CD14-positive monocyte (primary cell): ENCODE results near the gene LRCH1. TPM values are rescaled to one million over a fixed set of nuclear protein-coding genes. Genes with fewer than 3 reads are reported as not detected.

ENCODE experiments used
- DNase-seq, 3 donors: peaks; one replicate each; pipeline ENCODE4 v3.0.0-alpha.2; 2011 to 2022
- H2AFZ ChIP-seq: 2 replicates; pipeline ENCODE4 v1.6.0; 2012; ENCODE audit warnings: mild to moderate bottlenecking, low read depth, low read length, inconsistent platforms; ENCODE audit not compliant: insufficient read depth, poor library complexity, severe bottlenecking
- H3K27ac ChIP-seq, 2 donors: 1 replicate in 1 of 2; 2 replicates in 1 of 2; pipeline ENCODE4 v1.5.1; 2012 to 2013; ENCODE audit warnings: low read length in 2 of 2, control low read depth in 1 of 2, inconsistent platforms in 1 of 2, low read depth in 1 of 2, mild to moderate bottlenecking in 1 of 2
- H3K27me3 ChIP-seq, 2 donors: one replicate each; pipeline versions ENCODE4 v1.6.0 to v1.6.1; 2011 to 2013; ENCODE audit warnings: low read length in 2 of 2; ENCODE audit not compliant: control insufficient read depth in 2 of 2, insufficient read depth in 2 of 2
- H3K36me3 ChIP-seq, 2 donors: replicated peaks in 1 of 2; 1 replicate in 1 of 2; 2 replicates in 1 of 2; pipeline versions ENCODE4 v1.5.1 to v1.6.1; 2012 to 2013; ENCODE audit warnings: low read length in 2 of 2, control low read depth in 1 of 2, inconsistent platforms in 1 of 2, mild to moderate bottlenecking in 1 of 2; ENCODE audit not compliant: insufficient read depth in 2 of 2, control insufficient read depth in 1 of 2
- H3K4me1 ChIP-seq, 2 donors: 1 replicate in 1 of 2; 2 replicates in 1 of 2; pipeline versions ENCODE4 v1.5.1 to v1.6.1; 2012 to 2013; ENCODE audit warnings: low read length in 2 of 2, control low read depth in 1 of 2, inconsistent platforms in 1 of 2, mild to moderate bottlenecking in 1 of 2, moderate library complexity in 1 of 2; ENCODE audit not compliant: insufficient read depth in 2 of 2, control insufficient read depth in 1 of 2
- H3K4me2 ChIP-seq: replicated peaks from 2 replicates; pipeline ENCODE3; 2012; ENCODE audit warnings: low read length, moderate library complexity, mild to moderate bottlenecking; ENCODE audit not compliant: poor library complexity, severe bottlenecking; ENCODE audit errors: extremely low read depth
- H3K4me3 ChIP-seq, 3 experiments: fragments of 200-600 bp in 1 of 3; sonication (generic) in 1 of 3; replicated peaks in 1 of 3; 1 replicate in 2 of 3; 2 replicates in 1 of 3; pipeline ENCODE4 v1.5.1; 2011 to 2013; ENCODE audit warnings: low read length in 3 of 3, mild to moderate bottlenecking in 3 of 3, control low read depth in 2 of 3, low read depth in 2 of 3, inconsistent platforms in 1 of 3, moderate library complexity in 1 of 3
- H3K79me2 ChIP-seq: 2 replicates; pipeline ENCODE4 v1.6.0; 2012; ENCODE audit warnings: mild to moderate bottlenecking, control low read depth, inconsistent platforms, low read length, moderate library complexity; ENCODE audit not compliant: insufficient read depth
- H3K9ac ChIP-seq: 2 replicates; pipeline ENCODE4 v1.6.0; 2017; ENCODE audit warnings: low read length, mild to moderate bottlenecking; ENCODE audit not compliant: insufficient read depth, poor library complexity, severe bottlenecking
- H3K9me3 ChIP-seq, 2 donors: replicated peaks in 1 of 2; 1 replicate in 1 of 2; 2 replicates in 1 of 2; pipeline versions ENCODE4 v1.5.1 to v1.6.1; 2012 to 2013; ENCODE audit warnings: low read length in 2 of 2, control low read depth in 1 of 2; ENCODE audit not compliant: control insufficient read depth in 1 of 2, insufficient read depth in 1 of 2
- H4K20me1 ChIP-seq: 2 replicates; pipeline ENCODE4 v1.6.0; 2012; ENCODE audit warnings: mild to moderate bottlenecking, low read length, control low read depth, moderate library complexity; ENCODE audit not compliant: insufficient read depth
- H3K27ac Mint-ChIP-seq, 7 donors: one replicate each; pipeline ENCODE4 v1.8.0; 2020; ENCODE audit warnings: mild to moderate bottlenecking in 7 of 7, mixed read lengths in 7 of 7, moderate library complexity in 6 of 7, inconsistent platforms in 2 of 7
- H3K27me3 Mint-ChIP-seq, 3 donors: one replicate each; pipeline ENCODE4 v1.8.0; 2021 to 2022; ENCODE audit warnings: low read depth in 3 of 3, mild to moderate bottlenecking in 3 of 3, mixed read lengths in 3 of 3, moderate library complexity in 3 of 3, inconsistent platforms in 1 of 3
- H3K36me3 Mint-ChIP-seq, 2 donors: one replicate each; pipeline ENCODE4 v1.8.0; 2020; ENCODE audit warnings: mixed read lengths in 2 of 2, inconsistent platforms in 1 of 2, mild to moderate bottlenecking in 1 of 2
- H3K4me1 Mint-ChIP-seq: one replicate; pipeline ENCODE4 v1.8.0; 2020; ENCODE audit warnings: mild to moderate bottlenecking, mixed read lengths
- H3K4me3 Mint-ChIP-seq, 2 donors: one replicate each; pipeline ENCODE4 v1.8.0; 2020; ENCODE audit warnings: mild to moderate bottlenecking in 2 of 2, mixed read lengths in 2 of 2, moderate library complexity in 1 of 2
- H3K9me3 Mint-ChIP-seq, 7 donors: one replicate each; pipeline ENCODE4 v1.8.0; 2020 to 2022; ENCODE audit warnings: mixed read lengths in 7 of 7, mild to moderate bottlenecking in 6 of 7, moderate library complexity in 6 of 7, inconsistent platforms in 2 of 7
- WGBS: methylation state at CpG from one replicate; pipeline ENCODE4 v1.1.5; 2013; ENCODE audit warnings: missing lambda C conversion rate; ENCODE audit not compliant: insufficient coverage; 5-methylcytosine and 5-hydroxymethylcytosine counted together
- intact Hi-C, 2 donors: fragments of 100-400 bp; cut with micrococcal nuclease; formaldehyde crosslinking; loops; one replicate each; pipeline versions ENCODE4 v1.15.0 to v1.15.1; 2023
- polyA plus RNA-seq, 3 donors: library from polyadenylated mRNA; depleted of rRNA in 1 of 3; unstranded in 2 of 3; stranded (reverse) in 1 of 3; fragments of 300-500 nt in 2 of 3; fragments of >200 nt in 1 of 3; fragmentation: Illumina TruSeq in 2 of 3; gene quantifications; 1 replicate in 2 of 3; 2 replicates in 1 of 3; pipeline ENCODE4 v1.2.3, GENCODE V29; 2012 to 2021
- TF ChIP-seq, protein P1 (sequence below): fragments of 200-600 bp; IDR thresholded peaks from one replicate; pipeline ENCODE4 v1.8.0; 2022; ENCODE audit warnings: antibody characterized with exemption, mild to moderate bottlenecking

Gene LRCH1
- polyA plus RNA-seq, 3 donors = 0.88 to 7.1 (median 2.1) TPM

DNA sequence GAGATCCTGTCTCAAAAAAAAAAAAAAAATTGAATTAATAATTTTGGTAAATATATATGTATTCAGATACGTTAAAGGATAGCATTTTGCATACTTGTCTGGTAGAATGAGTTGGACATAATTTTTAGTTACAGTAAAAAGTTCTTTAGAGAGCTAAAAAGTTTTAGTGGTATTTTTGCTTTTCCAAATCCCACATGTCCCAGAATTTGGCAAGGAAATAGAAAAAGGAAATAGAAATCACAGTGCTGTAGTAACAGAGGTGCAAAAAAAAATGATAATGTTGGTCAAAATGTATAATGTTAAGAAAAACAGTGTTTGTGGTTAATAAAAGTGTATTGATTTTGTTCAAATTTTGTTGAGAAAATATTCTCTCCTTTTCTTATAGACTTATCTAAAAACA, 96.8 kb downstream of the LRCH1 start:
- Histone ChIP-seq H3K4me2 (no peak overlapping the region), H4K20me1 (peaks cover 18% of the 10 kb centered on the region), H3K9ac (no peak overlapping the region), H3K36me3 (no peaks in the 10 kb centered on the region), H3K79me2 (peaks cover 37% of the 10 kb centered on the region), H3K9me3 (no peaks in the 10 kb centered on the region), H3K4me3 (no peak overlapping the region), H3K4me1 (peaks cover 0 to under 1% of the 10 kb centered on the region in 2 donors), H3K27ac (no peak overlapping the region), H2AFZ (no peak overlapping the region), H3K27me3 (no peaks in the 10 kb centered on the region)
- Mint-ChIP-seq H3K27ac (no peak overlapping the region), H3K4me1 (peaks cover 20% of the 10 kb centered on the region), H3K4me3 (no peak overlapping the region), H3K36me3 (peaks cover 2 to 5% of the 10 kb centered on the region in 2 donors), H3K9me3 (peaks cover 0 to 3% (median 0%) of the 10 kb centered on the region in 7 donors), H3K27me3 (no peaks in the 10 kb centered on the region)
- no CpG with 5 or more reads among the region's 1 CpG for whole genome bisulfite sequencing
- intact Hi-C loops = loop anchor here in 1 of 2 donors (10.0 kb wide), 1 partner anchor 95 kb away; the partner anchor contains the start of gene LRCH1
- DNase-seq = no peak
- TF ChIP-seq, protein P1, sequence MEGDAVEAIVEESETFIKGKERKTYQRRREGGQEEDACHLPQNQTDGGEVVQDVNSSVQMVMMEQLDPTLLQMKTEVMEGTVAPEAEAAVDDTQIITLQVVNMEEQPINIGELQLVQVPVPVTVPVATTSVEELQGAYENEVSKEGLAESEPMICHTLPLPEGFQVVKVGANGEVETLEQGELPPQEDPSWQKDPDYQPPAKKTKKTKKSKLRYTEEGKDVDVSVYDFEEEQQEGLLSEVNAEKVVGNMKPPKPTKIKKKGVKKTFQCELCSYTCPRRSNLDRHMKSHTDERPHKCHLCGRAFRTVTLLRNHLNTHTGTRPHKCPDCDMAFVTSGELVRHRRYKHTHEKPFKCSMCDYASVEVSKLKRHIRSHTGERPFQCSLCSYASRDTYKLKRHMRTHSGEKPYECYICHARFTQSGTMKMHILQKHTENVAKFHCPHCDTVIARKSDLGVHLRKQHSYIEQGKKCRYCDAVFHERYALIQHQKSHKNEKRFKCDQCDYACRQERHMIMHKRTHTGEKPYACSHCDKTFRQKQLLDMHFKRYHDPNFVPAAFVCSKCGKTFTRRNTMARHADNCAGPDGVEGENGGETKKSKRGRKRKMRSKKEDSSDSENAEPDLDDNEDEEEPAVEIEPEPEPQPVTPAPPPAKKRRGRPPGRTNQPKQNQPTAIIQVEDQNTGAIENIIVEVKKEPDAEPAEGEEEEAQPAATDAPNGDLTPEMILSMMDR = no peak

DNA sequence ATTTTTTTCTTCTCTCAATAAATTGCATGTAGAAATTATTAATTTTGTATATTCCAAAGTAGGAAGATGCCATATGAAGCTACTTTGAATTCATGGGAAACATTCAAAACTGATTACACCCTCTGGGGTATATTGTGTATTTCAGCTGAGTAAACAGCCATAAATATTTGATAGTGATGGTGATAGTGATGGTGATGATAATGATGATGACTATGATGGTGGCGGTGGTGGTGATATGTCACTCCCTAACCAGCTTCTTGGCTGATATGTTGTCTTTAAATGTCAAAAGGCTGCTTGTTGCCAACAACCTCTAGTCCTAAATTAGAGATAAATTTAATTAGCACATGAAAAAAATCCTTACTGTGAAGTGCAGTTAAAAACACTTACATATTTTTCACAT, 102.0 kb downstream of the LRCH1 start:
- Histone ChIP-seq H2AFZ (no peak overlapping the region), H3K36me3 (no peaks in the 10 kb centered on the region), H3K9ac (no peak overlapping the region), H3K27ac (no peak overlapping the region), H3K4me3 (no peak overlapping the region), H4K20me1 (no peaks in the 10 kb centered on the region), H3K4me2 (peak overlapping the region; percentile 31), H3K9me3 (no peaks in the 10 kb centered on the region), H3K79me2 (peaks cover 9% of the 10 kb centered on the region), H3K4me1 (peaks cover 9 to 12% of the 10 kb centered on the region in 2 donors), H3K27me3 (no peaks in the 10 kb centered on the region)
- no peak for DNase-seq
- H3K4me3 Mint-ChIP-seq = no peak overlapping the region
- no peaks in the 10 kb centered on the region for H3K27me3 Mint-ChIP-seq
- H3K9me3 Mint-ChIP-seq = peaks cover 0 to 3% (median 0%) of the 10 kb centered on the region in 7 donors
- no CpG with 5 or more reads among the region's 1 CpG for WGBS
- peaks cover 27% of the 10 kb centered on the region for H3K4me1 Mint-ChIP-seq
- H3K36me3 Mint-ChIP-seq = peaks cover 8 to 14% of the 10 kb centered on the region in 2 donors
- intact Hi-C loops = no loop called here
- H3K27ac Mint-ChIP-seq = peak overlapping the region in 1 of 7 donors; percentile 6
- TF ChIP-seq, protein P1 = no peak
